Measurements from ENCODE around the gene ABCA1.

The ABCA1 gene

DNA sequence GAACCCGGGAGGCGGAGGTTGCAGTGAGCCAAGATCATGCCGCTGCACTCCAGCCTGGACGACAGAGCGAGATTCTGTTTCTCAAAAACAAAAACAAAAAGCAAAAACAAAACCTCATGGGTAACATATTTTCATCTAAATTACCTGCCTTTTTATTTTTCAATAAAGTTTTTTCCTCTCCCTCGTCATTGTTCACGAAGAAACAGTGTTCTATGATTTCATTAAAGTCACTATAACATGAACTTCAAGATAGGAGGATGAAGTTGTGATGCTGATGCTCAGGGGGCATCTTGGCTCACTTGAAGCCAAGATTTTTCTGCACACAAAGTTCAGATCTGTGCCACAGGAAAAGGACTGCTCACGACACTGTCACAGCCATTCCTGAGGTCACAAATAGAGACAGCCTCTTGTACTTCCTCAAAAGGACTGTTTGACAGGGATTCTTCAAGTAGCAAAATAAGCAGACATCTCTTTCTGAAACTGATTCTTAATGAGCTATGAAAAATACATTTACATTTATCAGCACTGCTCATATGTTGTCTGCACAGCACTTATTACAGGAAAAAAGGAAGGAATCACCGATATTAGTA, 147.9 kb downstream of the ABCA1 start:
- no peak overlapping the region for H3K4me3 ChIP-seq (ENCODE audit: low read depth, low read length)
- TF ChIP-seq, protein P1, sequence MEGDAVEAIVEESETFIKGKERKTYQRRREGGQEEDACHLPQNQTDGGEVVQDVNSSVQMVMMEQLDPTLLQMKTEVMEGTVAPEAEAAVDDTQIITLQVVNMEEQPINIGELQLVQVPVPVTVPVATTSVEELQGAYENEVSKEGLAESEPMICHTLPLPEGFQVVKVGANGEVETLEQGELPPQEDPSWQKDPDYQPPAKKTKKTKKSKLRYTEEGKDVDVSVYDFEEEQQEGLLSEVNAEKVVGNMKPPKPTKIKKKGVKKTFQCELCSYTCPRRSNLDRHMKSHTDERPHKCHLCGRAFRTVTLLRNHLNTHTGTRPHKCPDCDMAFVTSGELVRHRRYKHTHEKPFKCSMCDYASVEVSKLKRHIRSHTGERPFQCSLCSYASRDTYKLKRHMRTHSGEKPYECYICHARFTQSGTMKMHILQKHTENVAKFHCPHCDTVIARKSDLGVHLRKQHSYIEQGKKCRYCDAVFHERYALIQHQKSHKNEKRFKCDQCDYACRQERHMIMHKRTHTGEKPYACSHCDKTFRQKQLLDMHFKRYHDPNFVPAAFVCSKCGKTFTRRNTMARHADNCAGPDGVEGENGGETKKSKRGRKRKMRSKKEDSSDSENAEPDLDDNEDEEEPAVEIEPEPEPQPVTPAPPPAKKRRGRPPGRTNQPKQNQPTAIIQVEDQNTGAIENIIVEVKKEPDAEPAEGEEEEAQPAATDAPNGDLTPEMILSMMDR (IDR thresholded peaks at IDR 0.05; ENCODE audit: low read depth, low read length): no peak

DNA sequence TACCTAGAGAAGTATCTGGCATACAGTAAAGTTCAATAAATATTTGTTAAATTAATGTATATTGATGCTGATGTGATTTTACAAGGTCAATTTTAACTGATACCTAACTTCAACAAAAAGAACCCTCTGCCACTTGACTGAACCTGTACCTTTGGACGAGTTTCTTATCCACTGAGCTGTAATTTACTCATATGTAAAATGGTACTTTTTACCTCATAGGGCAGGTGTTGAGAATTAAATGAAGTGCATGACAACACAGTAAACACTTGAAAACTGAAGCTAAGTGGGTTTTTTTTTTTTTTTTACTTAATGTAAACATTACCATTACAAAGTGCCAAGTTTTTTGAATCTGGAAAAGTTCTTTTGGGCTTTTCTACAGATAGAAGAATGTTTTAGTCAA, 148.6 kb downstream of the ABCA1 start:
- TF ChIP-seq, protein P1 (IDR thresholded peaks at IDR 0.05; ENCODE audit: low read depth, low read length): no peak

DNA sequence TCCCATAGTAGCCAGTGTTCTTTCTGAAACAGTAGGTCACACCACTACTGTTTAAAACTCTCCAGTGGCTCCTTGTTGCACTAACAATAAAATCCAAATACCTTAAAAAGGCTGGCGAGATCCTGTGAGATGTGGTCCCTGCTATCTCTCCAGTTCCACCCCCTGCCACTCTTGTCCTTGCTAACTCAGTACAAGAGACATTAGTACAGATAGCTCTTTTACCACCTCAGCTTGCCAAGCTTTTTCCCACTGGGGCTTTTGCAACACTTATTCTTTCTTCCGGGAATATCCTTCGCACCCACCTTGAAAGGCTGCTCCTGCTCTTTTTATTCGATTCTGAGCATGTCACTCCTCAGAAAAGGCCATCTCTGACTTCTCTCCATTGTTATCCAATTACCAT, 149.2 kb downstream of the ABCA1 start:
- TF ChIP-seq, protein P1 (IDR thresholded peaks at IDR 0.05; ENCODE audit: low read depth, low read length): no peak

More for the DNA sequence above, 148.6 kb downstream of the ABCA1 start:
- no peak overlapping the region for H3K4me3 ChIP-seq (ENCODE audit: low read depth, low read length)

DNA sequence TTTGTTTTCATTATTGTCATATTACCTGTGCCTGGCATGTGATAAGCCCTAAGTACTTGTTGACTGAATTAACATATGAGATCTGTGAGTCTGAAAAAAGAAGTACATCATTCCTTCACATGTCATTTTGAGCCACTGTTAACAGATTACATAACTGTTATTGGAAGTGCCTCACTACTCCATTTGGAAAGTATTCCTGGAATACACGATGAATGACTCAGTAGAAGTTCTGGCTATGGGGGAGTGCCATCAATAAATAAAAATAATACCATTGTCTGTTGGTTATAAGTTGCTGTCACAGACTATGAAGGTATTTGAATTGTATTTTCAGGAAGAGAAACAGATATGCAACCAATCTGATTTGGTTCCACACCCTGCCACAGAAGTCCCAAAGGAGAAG, 151.2 kb downstream of the ABCA1 start:
- no peak overlapping the region for H3K4me3 ChIP-seq (ENCODE audit: low read depth, low read length)
- TF ChIP-seq, protein P1 (IDR thresholded peaks at IDR 0.05; ENCODE audit: low read depth, low read length): no peak

More for the DNA sequence above, 149.2 kb downstream of the ABCA1 start:
- no peak overlapping the region for H3K4me3 ChIP-seq (ENCODE audit: low read depth, low read length)

DNA sequence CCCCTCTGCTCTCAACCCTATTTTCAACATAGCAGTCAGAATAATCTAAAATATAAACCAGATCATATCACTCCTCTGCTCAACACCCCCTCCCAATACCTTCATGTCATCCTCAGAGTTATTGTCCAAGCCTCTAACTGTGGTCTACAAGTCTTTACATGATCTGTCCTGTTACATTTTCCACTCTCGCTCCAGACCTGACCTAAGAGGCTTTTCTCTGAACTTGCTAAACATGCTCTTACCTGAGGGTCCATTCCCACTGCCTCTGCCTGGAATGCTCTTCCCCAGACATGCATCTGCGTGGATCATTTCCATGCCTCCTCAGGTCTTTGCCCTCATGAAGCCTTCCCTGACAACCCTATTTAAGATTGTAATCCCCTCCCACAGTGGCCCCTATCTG, 152.0 kb downstream of the ABCA1 start:
- TF ChIP-seq, protein P1 (IDR thresholded peaks at IDR 0.05; ENCODE audit: low read depth, low read length): no peak
- no peak overlapping the region for H3K4me3 ChIP-seq (ENCODE audit: low read depth, low read length)

DNA sequence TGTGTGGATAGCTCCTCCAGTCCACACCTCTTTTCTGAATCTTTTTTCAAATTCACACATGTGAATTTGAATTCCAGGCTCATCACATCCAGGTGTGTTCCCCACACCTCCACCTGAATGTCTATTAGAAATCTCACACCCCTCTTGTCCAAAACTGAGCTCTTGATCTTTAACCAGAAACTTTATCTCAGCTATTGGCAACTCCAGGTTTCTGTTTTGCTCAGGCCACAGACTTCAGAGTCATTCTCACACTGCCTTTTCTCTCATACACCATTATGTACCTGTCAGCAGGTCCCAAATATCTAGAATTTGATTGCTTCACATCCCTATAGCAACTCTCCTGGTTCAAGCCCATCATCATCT, 152.4 kb downstream of the ABCA1 start:
- no peak overlapping the region for H3K4me3 ChIP-seq (ENCODE audit: low read depth, low read length)
- TF ChIP-seq, protein P1 (IDR thresholded peaks at IDR 0.05; ENCODE audit: low read depth, low read length): no peak

DNA sequence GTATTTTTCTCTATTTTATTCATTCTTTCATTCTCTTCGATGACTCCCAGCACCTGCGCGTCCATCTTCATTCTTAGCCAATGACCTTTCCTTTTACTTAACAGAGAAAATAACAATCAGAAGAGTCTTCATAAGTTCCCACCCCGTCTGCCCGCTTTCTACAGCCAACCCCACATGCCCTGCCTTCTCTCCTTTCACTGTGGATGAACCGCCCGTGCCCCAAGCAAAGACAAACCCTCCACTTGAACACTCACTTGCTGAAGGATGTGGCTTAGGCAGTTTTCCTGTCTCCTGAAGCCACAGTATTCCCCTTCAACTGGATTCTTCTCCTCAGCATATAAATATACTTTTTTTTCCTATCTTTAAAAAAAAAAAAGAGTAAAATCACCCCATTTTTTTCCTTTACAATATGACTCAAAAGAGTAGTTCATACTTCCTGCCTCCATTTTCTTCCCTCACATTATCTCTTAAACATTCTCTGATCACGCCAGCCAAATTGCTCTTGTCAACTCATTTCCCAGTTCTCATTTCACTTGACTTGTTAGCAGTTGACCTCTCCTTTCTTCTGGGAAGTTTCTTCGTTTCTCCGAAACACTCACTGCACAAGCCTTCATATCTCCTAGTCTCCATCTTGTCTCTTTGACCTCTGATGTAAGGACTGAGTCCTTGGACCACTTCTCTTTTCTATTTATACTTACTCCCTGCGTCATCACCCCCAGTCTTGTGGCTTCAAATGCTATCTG, 153.0 kb downstream of the ABCA1 start:
- H3K4me3 ChIP-seq (ENCODE audit: low read depth, low read length): no peak overlapping the region

More for the DNA sequence above, 153.0 kb downstream of the ABCA1 start:
- TF ChIP-seq, protein P1 (IDR thresholded peaks at IDR 0.05; ENCODE audit: low read depth, low read length): no peak
